ENCODE results near the gene NRAP. TPM values are rescaled to one million over a fixed set of nuclear protein-coding genes. Genes with fewer than 3 reads are reported as not detected.

The NRAP gene
- total RNA-seq, 1 experiment from 2014 or later = not detected

- no peak for DNase-seq
- no peak for TF ChIP-seq CTCF (conservative IDR thresholded peaks at IDR 0.05)
- H3K79me2 ChIP-seq (ENCODE audit: insufficient read depth, low read length) = no peaks in the 10 kb centered on the region
- no peak overlapping the region for H2BK120ac ChIP-seq (ENCODE audit: low read depth, low read length, poor library complexity, severe bottlenecking)
- no peaks in the 10 kb centered on the region for H3K27me3 ChIP-seq (ENCODE audit: insufficient read depth, low read length)
- no peaks in the 10 kb centered on the region for H4K20me1 ChIP-seq (ENCODE audit: control insufficient read depth, insufficient read depth, insufficient read length)
- no peak overlapping the region for H3K56ac ChIP-seq (ENCODE audit: insufficient read length, low read depth, low read length)
- WGBS (ENCODE audit: extremely low coverage, insufficient read length, low lambda C conversion rate) = no CpG with 5 or more reads among the region's 2 CpGs
- no peaks in the 10 kb centered on the region for H3K79me1 ChIP-seq (ENCODE audit: insufficient read depth, low read depth, low read length, poor library complexity, severe bottlenecking)
- no peaks in the 10 kb centered on the region; the same call in 1 of the 2 replicates for H3K4me1 ChIP-seq (ENCODE audit: insufficient read depth, low read length)
- H2BK5ac ChIP-seq (ENCODE audit: insufficient read length, low read length) = no peak overlapping the region
- no peak overlapping the region for H3K23ac ChIP-seq (ENCODE audit: insufficient read length, low read depth, low read length)
- no peak overlapping the region for H3K18ac ChIP-seq (ENCODE audit: insufficient read length, low read depth, low read length)
- no peak overlapping the region for H2AK5ac ChIP-seq (ENCODE audit: insufficient read length, low read length)
- no peak overlapping the region for H3T11ph ChIP-seq (ENCODE audit: low read length)
- Mint-ChIP-seq H3K9me3 (peaks cover 19 to 21% of the 10 kb centered on the region in 2 experiments), H3K36me3 (ENCODE audit: insufficient read depth in 1 of 3, low read depth in 3 of 3) (peaks cover 15 to 30% (median 18%) of the 10 kb centered on the region in 3 experiments), H3K4me1 (peaks cover 21 to 36% of the 10 kb centered on the region in 2 experiments), H3K4me3 (no peak overlapping the region), H3K27ac (no peak overlapping the region), H3K27me3 (ENCODE audit: low read depth) (no peaks in the 10 kb centered on the region; the same call in 1 of the 2 replicates)
- no peak overlapping the region for H4K5ac ChIP-seq (ENCODE audit: insufficient read length, low read depth, low read length)
- no peak overlapping the region for H2AFZ ChIP-seq (ENCODE audit: low read length)
- no peak overlapping the region for H4K8ac ChIP-seq (replicated peaks; ENCODE audit: insufficient read length, low read depth, low read length)
- H2BK12ac ChIP-seq (ENCODE audit: insufficient read length, low read depth, low read length) = no peak overlapping the region
- no peak overlapping the region for H2BK20ac ChIP-seq (ENCODE audit: low read depth, low read length, poor library complexity, severe bottlenecking)
- no peaks in the 10 kb centered on the region for H3K23me2 ChIP-seq (ENCODE audit: insufficient read length, low read depth, low read length, poor library complexity, severe bottlenecking)
- no peak overlapping the region for H2BK15ac ChIP-seq (ENCODE audit: low read depth, low read length)
- no peak overlapping the region for H3K14ac ChIP-seq (ENCODE audit: insufficient read depth, low read length)
- H3K9me3 ChIP-seq (ENCODE audit: control insufficient read depth, low read depth, low read length) = no peaks in the 10 kb centered on the region
- no peak overlapping the region for H3K9ac ChIP-seq (ENCODE audit: extremely low read depth, insufficient read length, low read length)
- H3K4me2 ChIP-seq (ENCODE audit: insufficient read depth, insufficient read length, low read length) = no peak overlapping the region
- no peak overlapping the region for H3K27ac ChIP-seq (ENCODE audit: insufficient read length, low read depth, low read length)
- H4K91ac ChIP-seq (ENCODE audit: insufficient read length, low read depth, low read length) = no peak overlapping the region
- no peak overlapping the region for H3K4ac ChIP-seq (ENCODE audit: low read depth, low read length)
These were observed 27.5 kb upstream of the NRAP start for GRCh38 chr10:113691381-113691780.

Data from H9 (cell line).